Tibial nerve (tissue), 3 donors: ENCODE results near the gene HTRA2.

Source experiments
- CTCF ChIP-seq, 5 experiments: fragments of 200-600 bp in 3 of 5; fragments of 450-650 bp in 2 of 5; sonication (generic) in 3 of 5; IDR thresholded peaks; one replicate each; pipeline ENCODE4 v1.5.1; 2016 to 2019; ENCODE audit warnings: antibody characterized with exemption in 5 of 5, mild to moderate bottlenecking in 3 of 5, moderate library complexity in 2 of 5
- POLR2A ChIP-seq, 2 donors: fragments of 450-650 bp; IDR thresholded peaks; one replicate each; pipeline ENCODE4 v1.6.1; 2017; ENCODE audit warnings: antibody characterized with exemption in 2 of 2, mild to moderate bottlenecking in 2 of 2, moderate library complexity in 2 of 2

GRCh38 chr2:74537140-74537539, 7.4 kb downstream of the HTRA2 start:
- TF ChIP-seq POLR2A (IDR thresholded peaks at IDR 0.05) (no peak), CTCF (IDR thresholded peaks at IDR 0.05) (no peak)
